Calu3 (cell line): Measurements from ENCODE around the gene TENM4. TPM values are rescaled to one million over a fixed set of nuclear protein-coding genes. Genes with fewer than 3 reads are reported as not detected.

Experiments used
- BruUV-seq: library from RNA; stranded (reverse); fragments of 400-500 nt; replicated peaks from 2 replicates; lab custom pipeline; 2021; lab: Mats Ljungman, UMichigan
- CTCF ChIA-PET: fragments of 300-600 bp; sonication (Branson Sonifier 250); formaldehyde crosslinking; loops from one replicate; lab custom pipeline; 2022; ENCODE audit warnings: antibody characterized with exemption; lab: Charles Lee
- DNase-seq: peaks from one replicate; pipeline ENCODE4 v3.0.0; 2022
- H3K27ac Mint-ChIP-seq: one replicate; pipeline ENCODE4 v1.8.0; 2022; ENCODE audit warnings: mixed read lengths; ENCODE audit not compliant: unreplicated experiment
- H3K27me3 Mint-ChIP-seq: one replicate; pipeline ENCODE4 v1.8.0; 2022; ENCODE audit warnings: mixed read lengths; ENCODE audit not compliant: unreplicated experiment
- H3K36me3 Mint-ChIP-seq: one replicate; pipeline ENCODE4 v1.8.0; 2022; ENCODE audit warnings: mild to moderate bottlenecking, moderate library complexity, mixed read lengths; ENCODE audit not compliant: insufficient read depth, unreplicated experiment
- H3K4me1 Mint-ChIP-seq: one replicate; pipeline ENCODE4 v1.8.0; 2022; ENCODE audit warnings: mild to moderate bottlenecking, low read depth, mixed read lengths; ENCODE audit not compliant: unreplicated experiment
- H3K4me3 Mint-ChIP-seq: one replicate; pipeline ENCODE4 v1.8.0; 2022; ENCODE audit warnings: mild to moderate bottlenecking, low read depth, moderate library complexity, mixed read lengths; ENCODE audit not compliant: unreplicated experiment
- H3K9me3 Mint-ChIP-seq: one replicate; pipeline ENCODE4 v1.8.0; 2022; ENCODE audit warnings: low read depth, mixed read lengths; ENCODE audit not compliant: unreplicated experiment
- CTCF ChIP-seq: fragments of 200-600 bp; IDR thresholded peaks from one replicate; pipeline ENCODE4 v1.8.0; 2022; ENCODE audit warnings: antibody characterized with exemption; ENCODE audit not compliant: unreplicated experiment
- intact Hi-C: fragments of 100-400 bp; cut with micrococcal nuclease; formaldehyde crosslinking; loops from one replicate; pipeline ENCODE4 v1.10.0; 2022; ENCODE audit not compliant: unreplicated experiment
- total RNA-seq: library from RNA; stranded (reverse); gene quantifications from 2 replicates; pipeline ENCODE4 v1.2.3, GENCODE V29; 2022

TENM4 gene
- total RNA-seq, 1 experiment from 2014 or later, result not detected

DNA sequence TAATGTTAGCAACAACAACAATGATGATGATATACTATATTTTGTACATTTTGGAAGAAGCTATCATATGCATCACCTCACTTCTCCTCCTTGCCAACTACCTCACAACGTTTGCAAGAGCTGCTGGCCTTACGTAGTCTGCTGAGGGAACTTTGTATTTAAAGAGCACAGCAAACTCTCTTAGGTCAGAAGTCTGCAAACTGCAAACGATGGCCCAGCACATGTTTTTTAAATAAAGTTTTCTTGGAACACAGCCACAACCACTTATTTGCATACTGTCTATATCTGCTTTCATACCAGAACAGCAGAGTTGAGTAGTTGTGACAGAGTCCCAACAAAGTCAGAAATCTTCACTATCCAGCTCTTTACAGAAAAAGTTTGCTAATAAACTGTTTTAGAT is 261.7 kb downstream of the TENM4 start:
- Mint-ChIP-seq H3K36me3 (no peaks in the 10 kb centered on the region), H3K27ac (no peak overlapping the region), H3K4me1 (no peaks in the 10 kb centered on the region), H3K4me3 (no peak overlapping the region), H3K27me3 (peaks cover 22% of the 10 kb centered on the region), H3K9me3 (peaks cover 4% of the 10 kb centered on the region)
- DNase-seq, result no peak
- TF ChIP-seq CTCF, result no peak
- intact Hi-C loops, result no loop called here
- BruUV-seq, result no TSS peak
- CTCF ChIA-PET, result no interaction called here

- Mint-ChIP-seq H3K4me3 (no peak overlapping the region), H3K4me1 (no peaks in the 10 kb centered on the region), H3K27ac (no peak overlapping the region), H3K27me3 (peaks cover 22% of the 10 kb centered on the region), H3K36me3 (no peaks in the 10 kb centered on the region), H3K9me3 (peaks cover 6% of the 10 kb centered on the region)
- BruUV-seq, result no TSS peak
- intact Hi-C loops, result no loop called here
- CTCF ChIA-PET, result interaction anchor here (0.6 kb wide), 1 partner anchor 807 kb away, joined by 4 read pairs; no protein-coding TSS in a partner anchor
- no peak for DNase-seq
- TF ChIP-seq CTCF, result no peak
These were observed 266.5 kb downstream of the TENM4 start for GRCh38 chr11:79174045-79175008.

DNA sequence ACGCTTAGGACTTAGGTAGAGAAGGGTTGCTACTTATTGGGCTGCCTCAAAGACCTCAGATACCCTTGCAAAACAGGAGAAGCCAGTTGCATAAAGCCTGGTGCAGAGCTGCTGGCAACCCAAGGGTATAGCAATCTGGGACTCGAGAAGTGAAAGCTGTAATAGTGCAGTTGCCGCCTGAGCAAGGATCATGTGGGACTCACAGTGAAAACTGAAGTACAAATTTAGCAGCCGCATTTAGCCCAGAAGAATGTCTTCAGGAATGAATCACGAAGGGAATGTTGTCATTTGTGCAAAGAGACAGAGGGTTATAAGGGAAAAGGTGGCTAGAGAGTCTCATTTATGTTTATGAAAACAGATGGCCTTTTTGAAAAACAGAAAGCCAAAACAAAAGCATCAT is 267.2 kb downstream of the TENM4 start:
- Mint-ChIP-seq H3K4me1 (no peaks in the 10 kb centered on the region), H3K27ac (no peak overlapping the region), H3K4me3 (no peak overlapping the region), H3K9me3 (peaks cover 6% of the 10 kb centered on the region), H3K36me3 (no peaks in the 10 kb centered on the region), H3K27me3 (peaks cover 19% of the 10 kb centered on the region)
- CTCF ChIA-PET, result no interaction called here
- BruUV-seq, result no TSS peak
- TF ChIP-seq CTCF, result no peak
- no peak for DNase-seq
- intact Hi-C loops, result no loop called here

- no peak overlapping the region for H3K4me3 Mint-ChIP-seq
- H3K9me3 Mint-ChIP-seq, result peaks cover 4% of the 10 kb centered on the region
- intact Hi-C loops, result no loop called here
- no peaks in the 10 kb centered on the region for H3K4me1 Mint-ChIP-seq
- no peaks in the 10 kb centered on the region for H3K36me3 Mint-ChIP-seq
- CTCF ChIA-PET, result no interaction called here
- no peaks in the 10 kb centered on the region for H3K27me3 Mint-ChIP-seq
- no peak overlapping the region for H3K27ac Mint-ChIP-seq
- no peak for TF ChIP-seq CTCF
- DNase-seq, result no peak
- no TSS peak for BruUV-seq
These were observed 270.5 kb downstream of the TENM4 start for GRCh38 chr11:79170321-79170720.
